Tongue (tissue), 2 donors: ENCODE measurements around the gene THAP11. TPM values are rescaled to one million over a fixed set of nuclear protein-coding genes. Genes with fewer than 3 reads are reported as not detected.

ENCODE experiments used
- DNase-seq: peaks from one replicate; pipeline ENCODE4 v3.0.0-alpha.2; 2015
- total RNA-seq: library from RNA; depleted of rRNA; stranded (reverse); fragments of >200 nt; gene quantifications from one replicate; pipeline ENCODE4 v1.2.3, GENCODE V29; 2014

Gene THAP11
- total RNA-seq: 50.7 TPM

GRCh38 chr16:67841816-67842508 is at the start of gene THAP11:
Gene THAP11 (plus strand): TSS chr16:67842320. CDS start chr16:67842555, 235 bp downstream.
- DNase-seq: peak; percentile 99

- DNase-seq: no peak
These were observed 45.9 kb upstream of the THAP11 start for GRCh38 chr16:67796099-67796718.

GRCh38 chr16:67800338-67800926 is 41.7 kb upstream of the THAP11 start:
- peak; percentile 73 for DNase-seq

GRCh38 chr16:67801241-67801640 is 40.9 kb upstream of the THAP11 start:
- DNase-seq: no peak

GRCh38 chr16:67801883-67802282 is 40.2 kb upstream of the THAP11 start:
- no peak for DNase-seq

- DNase-seq: no peak
These were observed 38.2 kb upstream of the THAP11 start for GRCh38 chr16:67803894-67804293.

DNA sequence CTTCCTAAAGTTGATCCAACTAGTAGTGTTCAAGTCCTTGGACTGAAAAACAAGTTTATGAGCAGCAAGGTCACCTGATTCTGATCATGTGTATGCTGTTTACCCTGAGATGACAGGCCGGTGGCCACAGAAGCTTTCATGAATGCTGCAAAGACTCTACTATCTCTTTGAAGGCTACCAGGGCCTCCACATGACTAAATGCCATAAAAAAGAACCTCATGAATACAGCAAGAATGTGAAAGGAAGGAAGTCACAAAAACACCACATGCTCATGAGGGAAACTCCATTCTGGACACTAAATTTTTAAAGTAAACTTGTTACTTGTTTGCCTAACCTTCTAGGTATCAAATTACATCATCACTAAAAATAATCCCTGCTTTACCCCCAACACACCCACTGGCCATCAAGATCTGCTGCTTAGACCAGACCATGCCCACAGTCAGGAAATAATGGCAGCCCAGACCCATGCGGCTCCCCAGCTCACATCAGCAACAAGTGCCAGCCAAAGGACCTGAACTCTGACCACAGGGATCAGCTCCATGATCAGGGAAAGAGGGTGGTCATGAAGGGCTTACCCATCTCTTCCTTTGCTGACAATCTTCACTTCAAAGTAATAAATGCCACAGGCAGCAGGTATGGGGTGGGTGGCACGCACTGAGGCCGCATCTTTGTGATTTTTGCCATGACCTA is 37.1 kb upstream of the THAP11 start:
- DNase-seq: no peak

GRCh38 chr16:67805718-67806427 is 36.2 kb upstream of the THAP11 start:
- DNase-seq: no peak

DNA sequence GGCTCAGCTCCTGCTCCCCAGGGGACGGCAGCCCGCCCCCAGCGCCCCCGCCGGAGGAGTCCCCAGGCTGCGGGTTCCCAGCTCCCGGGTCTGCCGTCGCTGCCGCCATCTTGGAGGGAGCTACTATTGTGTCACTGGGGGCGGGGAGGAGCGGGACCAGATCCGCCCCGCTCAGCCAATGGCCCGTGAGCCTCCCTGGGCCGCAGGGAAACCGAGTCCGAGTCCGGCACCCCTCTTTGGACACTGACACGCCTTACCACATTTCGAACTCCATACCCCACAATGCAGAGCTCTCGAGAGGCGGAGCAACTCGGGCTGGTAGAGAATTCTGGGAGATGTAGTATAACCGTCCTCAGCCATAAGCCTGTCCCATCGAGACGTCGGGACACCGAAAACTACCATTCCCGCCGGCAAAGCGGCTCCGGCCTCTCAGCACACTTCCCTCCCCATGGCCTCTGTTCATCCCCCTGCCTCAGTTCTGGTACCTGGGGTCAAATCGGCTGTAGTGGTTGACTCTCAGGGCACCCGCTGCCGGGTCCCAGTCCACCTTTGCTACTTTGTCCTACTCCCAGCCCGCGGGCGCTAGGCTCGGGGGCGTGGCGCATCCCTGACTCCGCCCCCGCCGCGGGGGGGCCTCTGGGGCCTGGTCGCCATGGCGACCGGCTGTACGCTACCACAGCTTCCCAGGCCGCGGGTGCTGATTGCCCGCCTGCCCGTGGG is 35.5 kb upstream of the THAP11 start, which contains the start of the genes RANBP10 and TSNAXIP1:
Gene RANBP10 (minus strand): TSS at position 133 of the 720 bp plus-strand sequence. CDS start 24 bp downstream, at position 109.
Gene TSNAXIP1 (plus strand): TSS at position 462 of the 720 bp plus-strand sequence. CDS start 261 bp downstream, outside the sequence.
- DNase-seq: peak; percentile 100

GRCh38 chr16:67807148-67807682 is 34.9 kb upstream of the THAP11 start:
- DNase-seq: no peak

- no peak for DNase-seq
These were observed 30.2 kb upstream of the THAP11 start for GRCh38 chr16:67811899-67812298.

DNA sequence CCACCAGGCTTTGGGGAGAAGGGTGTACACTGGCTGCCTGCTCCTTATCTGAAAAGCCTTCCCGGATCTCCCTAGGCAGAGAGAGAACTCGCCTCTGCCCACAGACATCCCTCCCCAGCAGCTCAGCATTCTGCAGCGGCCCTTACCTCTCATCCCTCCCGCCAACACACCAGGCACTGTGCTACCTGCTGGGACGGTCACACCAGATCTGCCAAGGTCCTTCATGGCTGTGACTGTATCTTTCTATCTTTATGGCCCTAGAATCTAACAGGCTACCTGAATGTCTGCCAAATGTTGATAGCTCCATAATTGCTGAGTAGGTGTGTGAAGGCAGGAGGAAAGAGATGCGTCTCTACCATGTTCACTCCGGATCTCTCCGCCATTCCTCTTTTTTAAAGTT is 27.6 kb upstream of the THAP11 start:
- DNase-seq: no peak

GRCh38 chr16:67820608-67821259 is 21.4 kb upstream of the THAP11 start:
- no peak for DNase-seq

- DNase-seq: no peak
These were observed 19.6 kb upstream of the THAP11 start for GRCh38 chr16:67822511-67822910.

DNA sequence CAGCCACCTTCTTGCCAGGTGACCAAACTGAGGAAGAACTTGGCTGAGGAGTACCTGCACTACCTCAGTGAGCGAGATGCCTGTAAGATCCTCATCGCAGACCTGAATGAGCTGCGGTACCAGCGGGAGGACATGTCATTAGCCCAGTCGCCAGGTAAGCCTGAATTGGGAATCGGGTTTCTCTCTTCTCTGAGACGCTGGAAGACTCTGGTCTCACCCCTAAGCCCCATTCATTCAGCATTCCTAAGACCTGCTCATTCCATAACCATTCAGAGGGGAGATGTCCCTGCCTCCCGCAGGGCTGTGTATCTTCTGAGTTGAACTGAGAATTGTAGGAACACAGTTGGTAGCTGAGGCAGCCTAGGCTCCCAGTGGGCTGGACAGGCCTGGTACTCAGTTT is 17.0 kb upstream of the THAP11 start:
- no peak for DNase-seq

- DNase-seq: no peak
These were observed 16.2 kb upstream of the THAP11 start for GRCh38 chr16:67825906-67826305.

- DNase-seq: no peak
These were observed 13.5 kb upstream of the THAP11 start for GRCh38 chr16:67828651-67829050.

DNA sequence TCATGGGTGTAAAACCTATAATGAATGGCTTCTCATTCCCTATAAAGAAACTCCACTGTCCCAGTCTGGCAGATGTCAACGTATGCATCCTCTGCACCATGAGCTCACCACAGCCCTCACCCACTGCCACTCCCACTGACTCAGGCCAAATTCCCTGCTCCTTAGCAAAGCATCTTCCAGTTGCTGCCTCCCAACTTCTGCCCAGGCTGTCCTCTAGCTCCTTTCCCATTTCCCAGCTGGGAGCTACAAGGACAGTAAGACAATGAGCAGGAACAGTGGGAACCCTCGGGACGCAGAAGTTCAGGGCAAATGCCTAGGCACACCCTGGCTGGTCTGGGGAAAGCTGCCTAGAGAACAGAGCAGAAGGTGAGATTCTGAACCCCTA is 9.1 kb upstream of the THAP11 start:
- DNase-seq: peak; percentile 24

GRCh38 chr16:67833415-67834241 is 8.5 kb upstream of the THAP11 start:
- DNase-seq: peak; percentile 98

- no peak for DNase-seq
These were observed 7.9 kb upstream of the THAP11 start for GRCh38 chr16:67834242-67834614.
